Ectodermal cell (in vitro differentiated cells): Measurements from ENCODE around the gene RAB3IP.
"Not testable (repeated sequence)": the region's sequence is repeated elsewhere in the genome, so short reads cannot be mapped to it uniquely, and the experiment has no call there.

ENCODE experiments used
- H3K27ac ChIP-seq: 2 replicates; pipeline ENCODE4 v1.7.0; 2013; ENCODE audit warnings: mild to moderate bottlenecking, low read depth, low read length; ENCODE audit not compliant: insufficient read depth, poor library complexity, severe bottlenecking
- H3K27me3 ChIP-seq: 2 replicates; pipeline ENCODE4 v1.7.0; 2013; ENCODE audit warnings: mild to moderate bottlenecking, low read length; ENCODE audit not compliant: insufficient read depth, control insufficient read depth, poor library complexity, severe bottlenecking
- H3K36me3 ChIP-seq: one replicate; pipeline ENCODE4 v1.7.0; 2013; ENCODE audit warnings: low read length; ENCODE audit not compliant: control insufficient read depth, insufficient read depth
- H3K4me1 ChIP-seq: one replicate; pipeline ENCODE4 v1.7.0; 2013; ENCODE audit warnings: low read length; ENCODE audit not compliant: control insufficient read depth, insufficient read depth
- H3K4me3 ChIP-seq: 2 replicates; pipeline ENCODE4 v1.7.0; 2013; ENCODE audit warnings: low read depth, low read length, control low read depth; ENCODE audit not compliant: insufficient read depth
- H3K9me3 ChIP-seq: 2 replicates; pipeline ENCODE4 v1.7.0; 2013; ENCODE audit warnings: mild to moderate bottlenecking, low read length, moderate library complexity; ENCODE audit not compliant: control insufficient read depth
- WGBS, 2 experiments: methylation state at CpG; one replicate each; pipeline ENCODE4 v1.1.7; 2013; ENCODE audit warnings: missing lambda C conversion rate in 2 of 2; 5-methylcytosine and 5-hydroxymethylcytosine counted together

The RAB3IP gene

DNA sequence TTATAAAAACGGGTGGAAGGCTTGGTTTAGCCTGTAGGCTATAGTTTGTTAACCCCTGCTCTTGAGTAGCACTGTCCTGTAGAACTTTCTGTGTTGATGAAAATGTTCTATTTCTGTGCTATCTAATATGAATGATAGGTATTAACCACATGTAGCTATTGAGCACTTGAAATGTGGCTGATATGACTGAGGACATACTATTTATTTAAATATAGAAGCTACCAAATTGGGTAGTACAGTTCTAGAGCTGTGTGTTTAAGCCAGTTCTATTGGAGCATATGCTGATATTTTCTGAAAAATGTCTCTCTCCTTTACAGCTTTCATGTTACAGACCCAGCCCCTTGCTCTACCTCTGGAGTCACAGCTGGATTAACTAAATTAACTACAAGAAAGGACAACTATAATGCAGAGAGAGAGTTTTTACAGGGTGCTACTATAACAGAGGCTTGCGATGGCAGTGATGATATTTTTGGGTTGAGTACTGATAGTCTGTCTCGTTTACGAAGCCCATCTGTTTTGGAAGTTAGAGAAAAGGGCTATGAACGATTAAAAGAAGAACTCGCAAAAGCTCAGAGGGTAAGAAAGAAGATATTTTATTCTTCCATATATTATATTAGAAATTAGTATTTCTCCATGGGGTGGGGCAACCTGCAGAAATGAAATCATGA, 17.6 kb downstream of the RAB3IP start:
- no peaks in the 10 kb centered on the region for H3K4me1 ChIP-seq
- no peak overlapping the region for H3K27ac ChIP-seq
- H3K4me3 ChIP-seq: no peak overlapping the region
- H3K27me3 ChIP-seq: no peaks in the 10 kb centered on the region
- peaks cover 3% of the 10 kb centered on the region for H3K9me3 ChIP-seq
- WGBS, 2 experiments: 95% methylated on average over 4 to 5 of the region's 6 CpGs
- no peaks in the 10 kb centered on the region for H3K36me3 ChIP-seq

GRCh38 chr12:69758105-69758504, 19.4 kb downstream of the RAB3IP start:
- WGBS, 2 experiments: 86% methylated on average over 2 of the region's 2 CpGs; no CpG with 5 or more reads in 1 of the 2 experiments
- no peak overlapping the region for H3K4me3 ChIP-seq
- H3K27me3 ChIP-seq: no peaks in the 10 kb centered on the region
- peaks cover 5% of the 10 kb centered on the region for H3K36me3 ChIP-seq
- H3K9me3 ChIP-seq: peaks cover 3% of the 10 kb centered on the region
- no peak overlapping the region for H3K27ac ChIP-seq
- H3K4me1 ChIP-seq: no peaks in the 10 kb centered on the region

- not testable (repeated sequence) for H3K9me3 ChIP-seq, H3K4me3 ChIP-seq, H3K4me1 ChIP-seq, H3K27ac ChIP-seq, H3K27me3 ChIP-seq, H3K36me3 ChIP-seq
- WGBS, 2 experiments: 93 to 95% methylated on average over 32 to 39 of the region's 39 CpGs
Measured at GRCh38 chr12:69759581-69759980, 20.9 kb downstream of the RAB3IP start.

DNA sequence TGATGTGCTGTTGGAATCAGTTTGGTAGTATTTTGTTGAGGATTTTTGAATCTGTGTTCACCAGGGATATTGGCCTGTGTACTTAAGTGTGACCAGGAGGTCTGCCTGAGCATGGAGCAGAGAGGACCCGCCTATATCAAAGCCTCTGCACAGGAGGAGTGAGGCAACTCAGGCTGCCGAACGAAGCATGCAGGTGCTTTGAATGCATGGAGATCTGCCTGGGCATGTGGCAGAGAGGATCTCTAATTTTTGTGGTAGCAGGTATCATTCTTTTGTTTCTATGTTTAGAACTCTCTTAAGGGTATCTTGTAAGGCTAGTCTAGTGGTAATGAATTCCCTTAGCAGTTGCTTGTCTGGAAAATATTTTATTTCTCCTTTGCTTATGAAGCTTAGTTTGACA, 26.9 kb downstream of the RAB3IP start:
- Histone ChIP-seq H3K27ac (no peak overlapping the region), H3K4me1 (no peaks in the 10 kb centered on the region), H3K36me3 (peaks cover 23% of the 10 kb centered on the region), H3K27me3 (no peaks in the 10 kb centered on the region), H3K9me3 (peaks cover 5% of the 10 kb centered on the region), H3K4me3 (no peak overlapping the region)
- WGBS, 2 experiments: 92 to 96% methylated on average over 3 of the region's 3 CpGs

DNA sequence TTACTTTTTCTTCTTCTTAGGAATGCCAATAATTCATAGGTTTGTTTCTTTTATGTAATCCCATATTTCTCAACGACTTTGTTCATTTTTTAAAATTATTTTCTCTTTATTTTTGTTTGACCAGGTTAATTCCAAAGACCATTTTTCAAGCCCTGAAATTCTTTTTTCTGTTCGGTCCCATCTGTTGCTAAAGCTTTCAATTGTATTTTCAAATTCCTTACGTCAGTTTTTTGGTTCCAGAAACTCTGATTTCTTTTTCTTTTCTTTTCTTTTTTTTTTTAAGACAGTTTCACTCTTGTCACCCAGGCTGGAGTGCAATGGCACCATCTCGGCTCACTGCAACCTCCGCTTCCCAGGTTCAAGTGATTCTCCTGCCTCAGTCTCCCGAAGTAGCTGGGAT, 27.6 kb downstream of the RAB3IP start:
- Histone ChIP-seq H3K27ac (no peak overlapping the region), H3K36me3 (peaks cover 23% of the 10 kb centered on the region), H3K4me3 (no peak overlapping the region), H3K9me3 (peaks cover 5% of the 10 kb centered on the region), H3K27me3 (no peaks in the 10 kb centered on the region), H3K4me1 (no peaks in the 10 kb centered on the region)
- WGBS, 2 experiments: 88 to 91% methylated on average over 6 of the region's 6 CpGs

GRCh38 chr12:69779928-69780327, 41.3 kb downstream of the RAB3IP start:
- Histone ChIP-seq H3K9me3 (no peaks in the 10 kb centered on the region), H3K27me3 (no peaks in the 10 kb centered on the region), H3K4me1 (no peaks in the 10 kb centered on the region), H3K36me3 (no peaks in the 10 kb centered on the region), H3K27ac (no peak overlapping the region), H3K4me3 (no peak overlapping the region)
- WGBS, 2 experiments: 61 to 65% methylated on average over 7 of the region's 7 CpGs

GRCh38 chr12:69783365-69783764, 44.7 kb downstream of the RAB3IP start:
- no peaks in the 10 kb centered on the region for H3K4me1 ChIP-seq
- no peaks in the 10 kb centered on the region for H3K36me3 ChIP-seq
- H3K27me3 ChIP-seq: no peaks in the 10 kb centered on the region
- H3K9me3 ChIP-seq: no peaks in the 10 kb centered on the region
- H3K27ac ChIP-seq: no peak overlapping the region
- WGBS, 2 experiments: 83 to 87% methylated on average over 6 of the region's 6 CpGs
- no peak overlapping the region for H3K4me3 ChIP-seq

DNA sequence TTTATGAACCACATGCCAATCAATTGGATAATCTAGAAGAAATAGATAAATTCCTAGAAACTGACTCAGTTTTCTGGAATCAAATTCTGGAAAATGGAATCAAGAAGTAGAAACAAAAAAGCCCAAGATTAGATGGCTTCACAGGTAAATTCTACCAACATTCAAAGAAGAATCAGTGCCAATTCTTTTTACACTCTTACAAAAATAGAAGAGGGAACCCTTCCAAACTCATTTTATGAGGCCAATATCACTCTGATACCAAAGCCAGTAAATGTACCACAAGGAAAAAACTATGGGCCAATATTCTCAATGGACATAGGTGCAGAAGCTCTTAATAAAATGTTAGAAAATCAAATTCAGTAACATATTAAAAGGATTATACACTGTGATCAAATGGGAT, 50.7 kb downstream of the RAB3IP start:
- Histone ChIP-seq H3K9me3 (no peaks in the 10 kb centered on the region), H3K36me3 (no peaks in the 10 kb centered on the region), H3K27ac (no peak overlapping the region), H3K4me1 (no peaks in the 10 kb centered on the region), H3K27me3 (no peaks in the 10 kb centered on the region), H3K4me3 (no peak overlapping the region)

GRCh38 chr12:69792533-69792932, 53.9 kb downstream of the RAB3IP start:
- WGBS, 2 experiments: 100% methylated on average over 2 of the region's 2 CpGs
- Histone ChIP-seq H3K27me3 (no peaks in the 10 kb centered on the region), H3K4me3 (no peak overlapping the region), H3K36me3 (no peaks in the 10 kb centered on the region), H3K9me3 (no peaks in the 10 kb centered on the region), H3K4me1 (no peaks in the 10 kb centered on the region), H3K27ac (no peak overlapping the region)

DNA sequence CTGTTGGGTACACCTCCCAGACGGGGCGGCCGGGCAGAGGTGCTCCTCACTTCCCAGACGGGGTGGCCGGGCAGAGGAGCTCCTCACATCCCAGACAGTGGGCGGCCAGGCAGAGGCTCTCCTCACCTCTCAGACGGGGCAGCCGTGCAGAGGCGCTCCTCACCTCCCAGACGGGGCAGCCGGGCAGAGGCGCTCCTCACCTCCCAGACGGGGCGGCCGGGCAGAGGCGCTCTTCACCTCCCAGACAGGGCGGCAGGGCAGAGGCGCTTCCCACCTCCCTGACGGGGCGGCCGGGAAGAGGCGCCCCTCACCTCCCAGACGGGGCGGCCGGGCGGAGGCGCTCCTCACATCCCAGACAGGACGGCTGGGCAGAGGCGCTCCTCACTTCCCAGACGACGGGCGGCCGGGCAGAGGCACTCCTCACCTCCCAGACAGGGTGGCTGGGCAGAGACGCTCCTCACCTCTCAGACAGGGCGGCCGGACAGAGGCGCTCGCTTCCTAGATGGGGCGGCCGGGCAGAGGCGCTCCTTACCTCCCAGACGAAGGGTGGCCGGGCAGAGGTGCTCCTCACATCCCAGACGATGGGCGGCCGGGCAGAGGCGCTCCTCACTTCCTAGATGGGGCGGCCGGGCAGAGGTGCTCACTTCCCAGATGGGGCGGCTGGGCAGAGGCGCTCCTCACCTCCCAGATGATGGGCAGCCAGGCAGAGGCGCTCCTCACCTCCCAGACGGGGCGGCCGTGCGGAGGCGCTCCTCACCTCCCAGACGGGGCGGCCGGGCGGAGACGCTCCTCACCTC, 68.6 kb downstream of the RAB3IP start:
- not testable (repeated sequence) for H3K27me3 ChIP-seq, H3K27ac ChIP-seq, H3K4me1 ChIP-seq, H3K36me3 ChIP-seq, H3K4me3 ChIP-seq, H3K9me3 ChIP-seq
- WGBS, 2 experiments: 94% methylated on average over 62 of the region's 62 CpGs
